Measurements from ENCODE around the gene MICU1. TPM values are rescaled to one million over a fixed set of nuclear protein-coding genes. Genes with fewer than 3 reads are reported as not detected.

MICU1 gene
- total and polyA plus RNA-seq, 8 donors = 25.9 to 212 (median 42.4) TPM

GRCh38 chr10:72659694-72660093 is 33.8 kb upstream of the MICU1 start:
- intact Hi-C loops (cut with DNase I; ENCODE audit: low total_unique reads) = no loop called here
- Histone ChIP-seq H3K4me1 (no peaks in the 10 kb centered on the region), H3K36me3 (no peaks in the 10 kb centered on the region), H3K4me3 (no peak overlapping the region), H3K27me3 (no peaks in the 10 kb centered on the region), H3K27ac (no peak overlapping the region), H3K9me3 (no peaks in the 10 kb centered on the region)
- no peak for TF ChIP-seq EP300 (IDR thresholded peaks at IDR 0.05)
- TF ChIP-seq POLR2A (IDR thresholded peaks at IDR 0.05) = no peak
- TF ChIP-seq CTCF (IDR thresholded peaks at IDR 0.05) = no peak
- no peak for TF ChIP-seq POLR2AphosphoS5 (IDR thresholded peaks at IDR 0.05)
- 95 to 98% (median 95%) methylated on average over 8 of the region's 8 CpGs for WGBS, 5 donors
- no peak for DNase-seq

- H3K9me3 ChIP-seq = no peaks in the 10 kb centered on the region
These were observed 33.0 kb upstream of the MICU1 start for GRCh38 chr10:72658696-72659400.

GRCh38 chr10:72654720-72655119 is 28.8 kb upstream of the MICU1 start:
- Histone ChIP-seq H3K4me1 (peaks cover 0 to 6% (median 0%) of the 10 kb centered on the region in 4 donors), H3K27ac (no peak overlapping the region), H3K36me3 (no peaks in the 10 kb centered on the region), H3K9me3 (no peaks in the 10 kb centered on the region), H3K4me3 (no peak overlapping the region), H3K27me3 (no peaks in the 10 kb centered on the region)
- no peak for DNase-seq
- TF ChIP-seq CTCF (IDR thresholded peaks at IDR 0.05) (no peak), EP300 (IDR thresholded peaks at IDR 0.05) (no peak), POLR2AphosphoS5 (IDR thresholded peaks at IDR 0.05) (no peak), POLR2A (IDR thresholded peaks at IDR 0.05) (no peak)
- intact Hi-C loops (cut with DNase I; ENCODE audit: low total_unique reads) = no loop called here
- 46 to 72% (median 57%) methylated on average over 3 of the region's 3 CpGs for WGBS, 5 donors

More at GRCh38 chr10:72658696-72659400, 33.0 kb upstream of the MICU1 start:
- Histone ChIP-seq H3K4me1 (no peaks in the 10 kb centered on the region), H3K4me3 (no peak overlapping the region), H3K27me3 (no peaks in the 10 kb centered on the region), H3K36me3 (no peaks in the 10 kb centered on the region), H3K27ac (peak overlapping the region in 1 of 5 donors; percentile 7)
- no peak for DNase-seq
- intact Hi-C loops (cut with DNase I; ENCODE audit: low total_unique reads) = no loop called here
- 29 to 57% (median 45%) methylated on average over 5 of the region's 5 CpGs for WGBS, 5 donors
- TF ChIP-seq POLR2AphosphoS5 (IDR thresholded peaks at IDR 0.05) = no peak
- TF ChIP-seq POLR2A (IDR thresholded peaks at IDR 0.05) = no peak
- TF ChIP-seq CTCF (IDR thresholded peaks at IDR 0.05) = no peak
- TF ChIP-seq EP300 (IDR thresholded peaks at IDR 0.05) = no peak

GRCh38 chr10:72653383-72654096 is 27.7 kb upstream of the MICU1 start:
- intact Hi-C loops (cut with DNase I; ENCODE audit: low total_unique reads) = no loop called here
- Histone ChIP-seq H3K27ac (no peak overlapping the region), H3K9me3 (no peaks in the 10 kb centered on the region), H3K27me3 (no peaks in the 10 kb centered on the region), H3K4me1 (peaks cover 0 to 18% (median 3%) of the 10 kb centered on the region in 4 donors), H3K4me3 (no peak overlapping the region), H3K36me3 (no peaks in the 10 kb centered on the region)
- no peak for TF ChIP-seq POLR2AphosphoS5 (IDR thresholded peaks at IDR 0.05)
- TF ChIP-seq POLR2A (IDR thresholded peaks at IDR 0.05) = no peak
- no peak for TF ChIP-seq EP300 (IDR thresholded peaks at IDR 0.05)
- no peak for TF ChIP-seq CTCF (IDR thresholded peaks at IDR 0.05)
- WGBS, 5 donors = 65 to 71% (median 66%) methylated on average over 6 of the region's 6 CpGs
- DNase-seq = no peak
